Measurements from ENCODE around the gene DUSP10.
A peak's percentile ranks its signal among the peaks of the same experiment; 100 is the strongest.

The DUSP10 gene

DNA sequence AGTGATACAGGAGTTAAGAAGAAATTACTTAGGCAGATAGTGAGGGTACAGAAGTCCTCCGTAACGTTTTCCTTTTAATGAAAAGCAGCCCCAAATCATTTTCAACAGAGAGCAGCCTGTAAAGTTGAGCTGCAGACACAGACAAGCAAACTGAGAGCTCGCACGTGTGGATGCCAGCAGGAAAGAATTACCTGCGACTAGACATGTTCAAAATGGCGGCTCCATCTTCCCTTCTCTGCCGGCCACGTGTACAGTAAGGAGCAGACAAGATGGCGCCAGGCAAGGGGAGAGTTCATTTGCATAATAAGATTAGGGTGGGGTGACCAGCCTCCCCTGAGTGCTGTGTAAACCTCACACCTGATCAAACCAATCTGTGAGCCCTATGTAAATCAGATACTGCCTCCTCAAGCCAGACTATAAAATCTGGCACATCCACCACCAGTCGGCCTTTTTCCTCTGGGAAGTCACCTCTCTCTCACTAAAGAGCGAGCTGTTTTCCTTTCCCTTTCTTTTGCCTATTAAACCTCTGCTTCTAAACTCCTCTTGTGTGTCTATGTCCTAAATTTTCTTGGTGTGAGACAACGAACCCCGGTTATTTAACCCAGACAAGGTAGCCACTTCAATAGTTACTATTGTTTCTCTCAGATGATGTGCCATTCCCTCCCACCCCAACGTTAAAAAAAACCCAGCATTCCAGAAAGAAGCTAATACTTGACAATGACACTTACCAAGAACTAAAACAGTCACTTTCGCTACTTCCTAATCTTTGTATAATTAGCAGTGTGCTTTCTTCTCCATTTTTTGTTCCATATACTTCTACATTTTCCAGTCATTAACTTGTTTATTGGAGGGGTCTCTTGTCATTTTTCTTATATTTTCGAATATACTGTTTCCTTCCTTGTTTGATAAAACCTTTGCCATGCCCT is 27.4 kb downstream of the DUSP10 start:
- peak; percentile 11 for DNase-seq (ENCODE audit: low spot score)

GRCh38 chr1:221712776-221713431 is 29.0 kb downstream of the DUSP10 start:
- no peak for DNase-seq (ENCODE audit: low spot score)

DNA sequence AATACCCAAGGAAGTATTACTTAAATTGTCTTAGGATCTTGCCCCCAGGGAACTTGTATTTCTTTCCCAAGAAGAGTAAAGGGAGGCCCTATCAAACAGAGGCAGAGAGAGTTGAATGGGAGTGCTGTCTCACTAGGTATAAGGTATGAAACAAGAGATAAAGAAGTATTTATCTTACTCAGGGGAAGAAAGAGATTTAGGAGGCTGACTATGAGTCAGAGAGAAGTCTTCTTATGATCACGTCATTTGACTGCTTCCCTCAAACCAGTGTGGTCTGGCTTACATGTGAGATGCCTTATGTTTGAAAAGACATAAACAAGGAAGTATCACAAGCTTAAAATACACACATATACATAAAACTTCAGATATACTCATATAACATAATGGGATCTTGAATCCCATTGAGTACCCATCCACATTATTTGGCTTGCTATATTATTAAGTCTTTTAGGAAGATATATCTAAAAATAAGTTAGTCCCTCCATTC is 29.6 kb downstream of the DUSP10 start:
- no peak for DNase-seq (ENCODE audit: low spot score)

DNA sequence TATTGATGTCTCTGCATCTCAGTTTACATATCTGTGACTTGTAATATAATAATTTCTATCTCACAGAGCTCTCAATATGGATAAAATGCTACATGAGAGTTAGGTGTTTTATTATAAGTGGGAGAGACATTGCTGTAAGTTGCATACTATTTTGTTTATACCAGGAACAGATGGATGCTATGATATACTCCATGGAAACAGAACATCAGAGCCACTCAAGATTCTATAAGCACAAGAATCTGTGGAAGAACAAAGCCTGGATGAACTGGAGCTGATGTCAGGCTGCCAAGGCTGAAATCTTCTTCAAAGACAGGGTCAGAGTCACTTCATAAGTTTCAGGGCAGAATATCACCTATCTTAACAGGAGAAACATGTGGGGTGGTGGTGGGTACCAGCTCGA is 30.2 kb downstream of the DUSP10 start:
- no peak for DNase-seq (ENCODE audit: low spot score)

GRCh38 chr1:221711063-221711577 is 30.8 kb downstream of the DUSP10 start:
- no peak for DNase-seq (ENCODE audit: low spot score)

DNA sequence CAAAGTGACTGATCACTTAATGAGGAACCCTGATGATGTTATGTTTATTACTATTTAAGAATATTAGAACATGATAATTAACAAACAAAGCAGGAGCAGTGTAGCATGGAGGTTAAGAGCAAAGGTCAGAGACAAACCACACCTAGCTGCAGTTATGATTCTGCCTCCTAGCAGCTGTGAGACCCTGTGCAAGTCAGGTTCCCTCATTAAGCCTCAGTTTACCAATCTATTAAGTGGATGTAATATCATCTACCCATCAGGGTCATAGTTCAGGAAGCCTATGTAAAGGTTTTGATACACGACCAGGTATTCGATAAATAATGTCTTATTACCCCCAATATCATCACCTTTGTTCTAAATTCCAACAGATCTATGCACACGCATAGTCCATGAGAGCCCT is 32.0 kb downstream of the DUSP10 start:
- no peak for DNase-seq (ENCODE audit: low spot score)

DNA sequence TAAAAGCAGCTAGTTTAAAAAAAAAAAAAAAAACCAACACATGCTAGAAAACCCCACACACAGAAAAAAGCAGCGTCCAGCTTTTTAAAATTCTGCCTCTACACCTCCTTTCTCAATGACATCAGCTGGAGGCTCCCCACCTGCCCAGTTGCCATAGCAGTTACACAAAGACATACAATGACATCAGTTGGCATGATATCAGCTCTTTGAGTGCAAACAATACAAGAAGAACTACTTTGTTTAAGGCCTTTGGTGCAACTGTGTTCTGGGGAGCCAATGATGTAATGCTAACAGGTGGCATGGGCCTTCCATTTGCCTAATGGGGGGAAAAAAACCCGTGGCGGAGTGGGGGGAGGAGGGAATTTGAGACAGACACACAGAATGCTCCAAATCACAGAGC is 32.9 kb downstream of the DUSP10 start:
- DNase-seq (ENCODE audit: low spot score): no peak

DNA sequence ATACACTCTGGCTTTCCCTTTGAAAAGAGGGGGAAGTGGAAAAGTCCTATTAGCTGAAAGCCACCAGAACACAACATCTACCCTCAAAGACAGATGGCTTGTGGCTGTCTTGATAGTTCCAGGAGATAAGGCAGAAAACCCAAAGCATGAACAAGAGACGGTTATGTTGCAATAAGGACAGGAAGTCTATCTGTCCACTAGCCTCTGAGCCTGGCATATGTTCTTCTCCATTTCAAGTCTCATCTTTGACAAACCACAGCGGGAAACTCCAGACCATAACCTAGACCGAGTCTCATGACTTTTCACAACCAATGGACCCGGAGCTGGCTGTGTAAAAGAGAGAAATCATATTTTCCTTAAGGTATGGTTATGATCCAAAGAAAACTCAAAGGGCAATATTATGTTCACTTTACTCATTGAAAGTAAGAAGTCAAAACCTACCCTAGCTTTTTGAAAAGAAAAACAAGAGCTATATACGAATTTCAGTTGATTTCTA is 33.8 kb downstream of the DUSP10 start:
- DNase-seq (ENCODE audit: low spot score): peak; percentile 90

DNA sequence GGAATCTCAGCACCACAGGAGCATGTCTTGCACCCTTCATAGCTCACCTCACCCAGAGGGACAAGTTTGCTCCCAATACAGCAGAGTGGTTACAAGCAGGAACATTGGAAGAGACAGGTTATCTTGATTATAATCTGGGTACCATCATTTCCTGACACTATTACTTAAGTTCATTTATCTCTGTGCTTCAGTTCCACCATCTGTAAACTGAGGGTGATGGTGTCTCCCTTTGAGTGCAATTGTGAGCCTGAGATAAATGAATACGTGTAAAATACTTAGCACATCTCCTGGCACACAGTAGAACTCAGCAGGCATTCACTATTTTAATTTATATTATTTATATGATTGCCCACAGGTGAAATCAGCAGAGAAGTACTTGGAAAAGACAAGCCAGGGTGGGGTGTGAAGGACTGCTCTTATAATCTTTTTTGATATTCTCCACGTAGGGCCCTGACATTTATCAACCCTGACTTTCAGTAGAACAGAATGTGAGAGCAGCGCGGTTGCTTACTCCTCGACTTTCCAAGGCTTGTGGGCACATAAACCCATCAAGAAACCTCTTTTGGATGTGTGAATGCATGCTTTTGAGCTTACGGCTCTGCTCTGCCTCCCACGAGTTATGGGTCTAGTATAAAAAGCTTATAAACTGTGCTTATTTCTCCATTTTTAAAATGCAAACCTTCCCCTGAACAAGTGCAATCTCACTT is 34.9 kb downstream of the DUSP10 start:
- no peak for DNase-seq (ENCODE audit: low spot score)

- DNase-seq (ENCODE audit: low spot score): no peak
These were observed 35.7 kb downstream of the DUSP10 start for GRCh38 chr1:221706191-221706590.

DNA sequence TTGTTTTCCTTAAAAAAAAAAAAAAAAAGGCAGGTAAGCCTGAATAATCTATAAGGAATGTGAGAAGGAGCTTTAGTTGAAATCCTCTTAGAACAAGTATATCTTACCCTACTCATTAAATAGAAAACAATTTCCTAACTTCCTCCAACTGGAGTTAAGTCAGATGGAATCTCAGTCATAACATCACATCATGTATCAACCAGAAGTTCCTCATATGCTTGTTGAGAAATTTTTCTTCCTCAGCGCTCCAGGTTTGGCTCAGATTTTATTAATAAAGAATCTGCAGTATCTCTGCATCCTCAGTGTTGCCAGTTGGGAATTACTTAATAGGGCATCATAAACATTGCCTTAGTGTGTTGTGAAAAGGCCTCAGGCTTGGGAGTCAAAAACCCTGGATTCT is 37.6 kb downstream of the DUSP10 start:
- no peak for DNase-seq (ENCODE audit: low spot score)

GRCh38 chr1:221701570-221702186 is 40.2 kb downstream of the DUSP10 start:
- no peak for DNase-seq (ENCODE audit: low spot score)

GRCh38 chr1:221700948-221701347 is 40.9 kb downstream of the DUSP10 start:
- DNase-seq (ENCODE audit: low spot score): no peak

- no peak for DNase-seq (ENCODE audit: low spot score)
These were observed 41.4 kb downstream of the DUSP10 start for GRCh38 chr1:221700536-221700935.

DNA sequence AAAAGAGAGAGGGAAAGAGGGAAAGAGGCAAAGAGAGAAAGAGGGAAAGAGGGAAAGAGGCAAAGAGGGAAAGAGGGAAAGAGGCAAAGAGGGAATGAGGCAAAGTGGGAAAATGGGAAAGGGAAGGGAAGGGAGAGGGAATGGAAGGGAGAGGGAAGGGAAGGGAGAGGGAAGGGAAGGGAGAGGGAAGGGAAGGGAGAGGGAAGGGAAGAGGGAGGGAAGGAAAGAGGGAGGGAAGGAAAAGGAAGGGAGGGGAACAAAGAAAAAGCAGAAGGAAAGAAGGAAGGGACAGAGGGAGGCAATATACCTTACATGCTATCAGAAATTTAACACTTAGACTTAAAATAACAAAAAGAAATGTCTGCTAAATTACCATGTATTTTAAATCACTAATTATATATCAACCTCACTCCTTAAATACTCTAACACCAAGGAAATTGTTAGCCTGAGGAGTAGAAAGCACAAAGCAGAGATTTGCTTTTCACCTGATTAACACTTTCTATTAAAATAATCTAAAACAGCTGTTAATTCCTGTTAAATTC is 41.8 kb downstream of the DUSP10 start:
- no peak for DNase-seq (ENCODE audit: low spot score)

- no peak for DNase-seq (ENCODE audit: low spot score)
These were observed 42.3 kb downstream of the DUSP10 start for GRCh38 chr1:221699577-221699976.

GRCh38 chr1:221698579-221699349 is 43.1 kb downstream of the DUSP10 start:
- no peak for DNase-seq (ENCODE audit: low spot score)

DNA sequence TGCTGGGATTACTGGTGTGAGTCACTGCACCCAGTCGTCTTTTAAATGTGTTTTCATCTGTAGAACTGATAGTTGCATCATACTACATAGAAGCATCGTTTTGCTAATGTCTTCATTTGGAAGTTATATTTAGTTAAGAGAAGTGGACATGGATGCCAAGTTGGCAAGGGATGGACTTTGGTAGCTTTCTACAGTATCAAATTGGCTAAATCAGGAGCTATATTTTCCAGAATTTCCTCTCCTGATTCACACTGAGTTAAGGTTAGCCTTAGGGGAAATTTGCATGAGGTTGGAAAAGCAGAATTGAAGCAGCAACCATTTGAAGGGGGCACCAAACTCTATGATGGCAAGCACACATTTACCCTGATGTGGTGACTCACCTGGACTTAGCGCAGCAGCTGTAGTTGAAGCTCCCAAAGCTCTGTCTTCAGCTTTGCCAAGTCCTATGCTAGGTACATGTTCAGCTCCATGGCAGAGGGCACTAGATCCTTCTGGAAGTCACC is 43.9 kb downstream of the DUSP10 start:
- DNase-seq (ENCODE audit: low spot score): no peak

- peak; percentile 16 for DNase-seq (ENCODE audit: low spot score)
These were observed 45.0 kb downstream of the DUSP10 start for GRCh38 chr1:221696718-221697461.
